IMR-90 (cell line): ENCODE data around the gene KRT77.

Source experiments
- BHLHE40 ChIP-seq: fragments of 150-350 bp; IDR thresholded peaks from 2 replicates; pipeline ENCODE4 v1.6.1; 2016; ENCODE audit warnings: mild to moderate bottlenecking, low read depth, low read length
- CEBPB ChIP-seq: IDR thresholded peaks from 2 replicates; pipeline ENCODE4 v1.6.1; 2012; ENCODE audit warnings: low read depth, low read length, improper control_type of control experiment
- MAFK ChIP-seq: IDR thresholded peaks from 2 replicates; pipeline ENCODE4 v1.6.1; 2012; ENCODE audit warnings: low read depth, low read length, improper control_type of control experiment
- POLR2A ChIP-seq: IDR thresholded peaks from 2 replicates; pipeline ENCODE4 v1.6.1; 2012; ENCODE audit warnings: mild to moderate bottlenecking, low read depth, low read length
- RAD21 ChIP-seq: IDR thresholded peaks from 2 replicates; pipeline ENCODE4 v1.6.1; 2012; ENCODE audit warnings: low read length, improper control_type of control experiment
- TF ChIP-seq, protein P1 (sequence below): conservative IDR thresholded peaks from 2 replicates; pipeline ENCODE4 v1.5.1; 2012; ENCODE audit warnings: mild to moderate bottlenecking, low read depth, low read length, improper control_type of control experiment

- TF ChIP-seq POLR2A: no peak
- TF ChIP-seq, protein P1, sequence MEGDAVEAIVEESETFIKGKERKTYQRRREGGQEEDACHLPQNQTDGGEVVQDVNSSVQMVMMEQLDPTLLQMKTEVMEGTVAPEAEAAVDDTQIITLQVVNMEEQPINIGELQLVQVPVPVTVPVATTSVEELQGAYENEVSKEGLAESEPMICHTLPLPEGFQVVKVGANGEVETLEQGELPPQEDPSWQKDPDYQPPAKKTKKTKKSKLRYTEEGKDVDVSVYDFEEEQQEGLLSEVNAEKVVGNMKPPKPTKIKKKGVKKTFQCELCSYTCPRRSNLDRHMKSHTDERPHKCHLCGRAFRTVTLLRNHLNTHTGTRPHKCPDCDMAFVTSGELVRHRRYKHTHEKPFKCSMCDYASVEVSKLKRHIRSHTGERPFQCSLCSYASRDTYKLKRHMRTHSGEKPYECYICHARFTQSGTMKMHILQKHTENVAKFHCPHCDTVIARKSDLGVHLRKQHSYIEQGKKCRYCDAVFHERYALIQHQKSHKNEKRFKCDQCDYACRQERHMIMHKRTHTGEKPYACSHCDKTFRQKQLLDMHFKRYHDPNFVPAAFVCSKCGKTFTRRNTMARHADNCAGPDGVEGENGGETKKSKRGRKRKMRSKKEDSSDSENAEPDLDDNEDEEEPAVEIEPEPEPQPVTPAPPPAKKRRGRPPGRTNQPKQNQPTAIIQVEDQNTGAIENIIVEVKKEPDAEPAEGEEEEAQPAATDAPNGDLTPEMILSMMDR: no peak
- TF ChIP-seq MAFK: no peak
- no peak for TF ChIP-seq CEBPB
- TF ChIP-seq RAD21: no peak
- no peak for TF ChIP-seq BHLHE40
Observed at GRCh38 chr12:52739963-52740362, 36.6 kb upstream of the KRT77 start.
